ENCODE data around the gene STAT5A.
"Not testable (repeated sequence)": the region's sequence is repeated elsewhere in the genome, so short reads cannot be mapped to it uniquely, and the experiment has no call there.

DNA sequence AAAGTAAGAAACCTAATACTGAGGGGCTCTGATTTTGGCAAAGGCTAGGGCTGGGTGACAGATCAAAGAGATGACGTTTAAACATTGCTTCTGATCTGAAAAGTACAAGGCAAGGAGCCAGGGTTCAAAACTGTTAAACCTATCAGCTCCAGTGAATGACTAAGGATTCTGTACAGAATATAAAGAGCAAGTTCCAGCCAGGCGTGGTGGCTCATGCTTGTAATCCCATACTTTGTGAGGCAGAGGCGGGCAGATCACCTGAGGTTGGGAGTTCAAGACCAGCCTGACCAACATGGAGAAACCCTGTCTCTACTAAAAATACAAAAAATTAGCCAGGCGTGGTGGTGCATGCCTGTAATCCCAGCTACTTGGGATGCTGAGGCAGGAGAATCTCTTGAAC, 47.4 kb upstream of the STAT5A start:
- TF ChIP-seq, protein P1, sequence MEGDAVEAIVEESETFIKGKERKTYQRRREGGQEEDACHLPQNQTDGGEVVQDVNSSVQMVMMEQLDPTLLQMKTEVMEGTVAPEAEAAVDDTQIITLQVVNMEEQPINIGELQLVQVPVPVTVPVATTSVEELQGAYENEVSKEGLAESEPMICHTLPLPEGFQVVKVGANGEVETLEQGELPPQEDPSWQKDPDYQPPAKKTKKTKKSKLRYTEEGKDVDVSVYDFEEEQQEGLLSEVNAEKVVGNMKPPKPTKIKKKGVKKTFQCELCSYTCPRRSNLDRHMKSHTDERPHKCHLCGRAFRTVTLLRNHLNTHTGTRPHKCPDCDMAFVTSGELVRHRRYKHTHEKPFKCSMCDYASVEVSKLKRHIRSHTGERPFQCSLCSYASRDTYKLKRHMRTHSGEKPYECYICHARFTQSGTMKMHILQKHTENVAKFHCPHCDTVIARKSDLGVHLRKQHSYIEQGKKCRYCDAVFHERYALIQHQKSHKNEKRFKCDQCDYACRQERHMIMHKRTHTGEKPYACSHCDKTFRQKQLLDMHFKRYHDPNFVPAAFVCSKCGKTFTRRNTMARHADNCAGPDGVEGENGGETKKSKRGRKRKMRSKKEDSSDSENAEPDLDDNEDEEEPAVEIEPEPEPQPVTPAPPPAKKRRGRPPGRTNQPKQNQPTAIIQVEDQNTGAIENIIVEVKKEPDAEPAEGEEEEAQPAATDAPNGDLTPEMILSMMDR (IDR thresholded peaks at IDR 0.05), result not testable (repeated sequence)
- TF ChIP-seq POLR2A (IDR thresholded peaks at IDR 0.05), result not testable (repeated sequence)
